DLD1 (cell line): ENCODE results near the gene ACOX2.

Experiments used
- in situ Hi-C: cut with HindIII; loops from 2 replicates; pipeline ENCODE4 v1.10.0; 2017; ENCODE audit warnings: low sequenced_read_pairs

Gene ACOX2

GRCh38 chr3:58480309-58480708 is 56.7 kb downstream of the ACOX2 start:
- in situ Hi-C loops = no loop called here

GRCh38 chr3:58478781-58479180 is 58.2 kb downstream of the ACOX2 start:
- in situ Hi-C loops = no loop called here

GRCh38 chr3:58474967-58475578 is 61.9 kb downstream of the ACOX2 start:
- in situ Hi-C loops = no loop called here

- in situ Hi-C loops = no loop called here
Observed at GRCh38 chr3:58474348-58474911, 62.6 kb downstream of the ACOX2 start.

- in situ Hi-C loops = no loop called here
Observed at GRCh38 chr3:58473275-58473674, 63.7 kb downstream of the ACOX2 start.

GRCh38 chr3:58471025-58471887 is 65.7 kb downstream of the ACOX2 start:
- in situ Hi-C loops = no loop called here

GRCh38 chr3:58470363-58471024 is 66.5 kb downstream of the ACOX2 start:
- in situ Hi-C loops = no loop called here

- in situ Hi-C loops = no loop called here
Observed at GRCh38 chr3:58469096-58469495, 67.9 kb downstream of the ACOX2 start.

GRCh38 chr3:58466899-58467563 is 70.0 kb downstream of the ACOX2 start:
- in situ Hi-C loops = no loop called here

- in situ Hi-C loops = no loop called here
Observed at GRCh38 chr3:58464866-58465265, 72.1 kb downstream of the ACOX2 start.

- in situ Hi-C loops = no loop called here
Observed at GRCh38 chr3:58463942-58464271, 73.1 kb downstream of the ACOX2 start.

GRCh38 chr3:58463181-58463941 is 73.6 kb downstream of the ACOX2 start:
- in situ Hi-C loops = no loop called here

- in situ Hi-C loops = no loop called here
Observed at GRCh38 chr3:58462829-58463180, 74.2 kb downstream of the ACOX2 start.

- in situ Hi-C loops = no loop called here
Observed at GRCh38 chr3:58459160-58459559, 77.8 kb downstream of the ACOX2 start.
